PC-3 (cell line): Measurements from ENCODE around the gene SAMD8. TPM values are rescaled to one million over a fixed set of nuclear protein-coding genes. Genes with fewer than 3 reads are reported as not detected.

ENCODE experiments used
- ATAC-seq: fragments of 200-7000 bp; cut with Tn5 transposase; 2 replicates; pipeline ENCODE4 v1.9.1; 2020; ENCODE audit warnings: mild to moderate bottlenecking, moderate library complexity
- BruUV-seq: library from RNA; stranded (reverse); fragments of 400-500 nt; replicated peaks from 2 replicates; lab custom pipeline; 2021; lab: Mats Ljungman, UMichigan
- CTCF ChIA-PET: fragments of 300-600 bp; sonication (Branson Sonifier 250); formaldehyde crosslinking; loops from one replicate; lab custom pipeline; 2022; ENCODE audit warnings: antibody characterized with exemption; lab: Charles Lee
- POLR2A ChIA-PET: fragments of 300-600 bp; sonication (Branson Sonifier 250); formaldehyde crosslinking; loops from one replicate; lab custom pipeline; 2022; ENCODE audit warnings: antibody characterized with exemption; ENCODE audit not compliant: unreplicated experiment; lab: Charles Lee
- DNase-seq: peaks from one replicate; pipeline ENCODE4 v3.0.0-alpha.2; 2015
- H2AFZ ChIP-seq: fragments of 300-600 bp; sonication (generic); 2 replicates; pipeline ENCODE4 v1.6.0; 2016; ENCODE audit warnings: antibody characterized with exemption, low read length
- H3F3A ChIP-seq: fragments of 300-600 bp; sonication (generic); one replicate; pipeline ENCODE4 v1.6.0; 2017; ENCODE audit warnings: antibody characterized with exemption, low read length, control low read depth, mild to moderate bottlenecking; ENCODE audit not compliant: unreplicated experiment
- H3K27ac ChIP-seq: fragments of 300-600 bp; sonication (generic); 2 replicates; pipeline ENCODE4 v1.5.1; 2016; ENCODE audit warnings: mild to moderate bottlenecking, low read length
- H3K27me3 ChIP-seq: fragments of 300-600 bp; sonication (generic); 2 replicates; pipeline ENCODE4 v1.6.1; 2016; ENCODE audit warnings: low read length, mixed read lengths
- H3K36me3 ChIP-seq: fragments of 300-600 bp; sonication (generic); 2 replicates; pipeline ENCODE4 v1.6.1; 2016; ENCODE audit warnings: low read depth, mixed run types, low read length, mixed read lengths
- H3K4me1 ChIP-seq: fragments of 300-600 bp; sonication (generic); 2 replicates; pipeline ENCODE4 v1.5.1; 2016; ENCODE audit warnings: low read length; ENCODE audit not compliant: insufficient read depth
- H3K4me2 ChIP-seq: fragments of 300-600 bp; sonication (generic); 2 replicates; pipeline ENCODE4 v1.6.0; 2016; ENCODE audit warnings: low read length
- H3K4me3 ChIP-seq: fragments of 300-600 bp; sonication (generic); 2 replicates; pipeline ENCODE4 v1.5.1; 2016; ENCODE audit warnings: mild to moderate bottlenecking, low read length, mixed read lengths
- H3K79me2 ChIP-seq: fragments of 300-600 bp; sonication (generic); 2 replicates; pipeline ENCODE4 v1.6.1; 2017; ENCODE audit warnings: low read length, mixed read lengths
- H3K9ac ChIP-seq: fragments of 300-600 bp; sonication (generic); 2 replicates; pipeline ENCODE4 v1.6.0; 2016; ENCODE audit warnings: mild to moderate bottlenecking, low read length
- H3K9me2 ChIP-seq: fragments of 300-600 bp; sonication (generic); replicated peaks from 2 replicates; pipeline ENCODE4 v1.6.1; 2016; ENCODE audit warnings: mixed run types, low read length, mixed read lengths
- H3K9me3 ChIP-seq: fragments of 300-600 bp; sonication (generic); 2 replicates; pipeline ENCODE4 v1.6.1; 2016; ENCODE audit warnings: low read length, mixed read lengths
- H4K20me1 ChIP-seq: fragments of 300-600 bp; sonication (generic); 2 replicates; pipeline ENCODE4 v1.6.1; 2016; ENCODE audit warnings: low read length, mixed read lengths
- EZH2 ChIP-seq: fragments of 300-600 bp; sonication (generic); IDR thresholded peaks from one replicate; pipeline ENCODE4 v1.6.1; 2017; ENCODE audit warnings: antibody characterized with exemption, mild to moderate bottlenecking, low read length; ENCODE audit not compliant: unreplicated experiment
- EZH2phosphoT487 ChIP-seq: fragments of 300-600 bp; sonication (generic); IDR thresholded peaks from 2 replicates; pipeline ENCODE4 v1.6.1; 2018; ENCODE audit warnings: mild to moderate bottlenecking, antibody characterized with exemption, low read length, borderline replicate concordance
- intact Hi-C: fragments of 100-400 bp; cut with micrococcal nuclease; formaldehyde crosslinking; loops from 2 replicates; pipeline ENCODE4 v1.9.0; 2023
- total RNA-seq: library from RNA; depleted of rRNA; stranded (reverse); fragments of >200 nt; gene quantifications from 2 replicates; pipeline ENCODE4 v1.2.3, GENCODE V29; 2014
- TF ChIP-seq, protein P1 (sequence below): fragments of 300-600 bp; sonication (generic); conservative IDR thresholded peaks from 2 replicates; pipeline ENCODE4 v1.5.1; 2017; ENCODE audit warnings: antibody characterized with exemption, low read depth, mild to moderate bottlenecking, low read length

Gene SAMD8
- total RNA-seq, 1 experiment from 2014 or later = 47.4 TPM

DNA sequence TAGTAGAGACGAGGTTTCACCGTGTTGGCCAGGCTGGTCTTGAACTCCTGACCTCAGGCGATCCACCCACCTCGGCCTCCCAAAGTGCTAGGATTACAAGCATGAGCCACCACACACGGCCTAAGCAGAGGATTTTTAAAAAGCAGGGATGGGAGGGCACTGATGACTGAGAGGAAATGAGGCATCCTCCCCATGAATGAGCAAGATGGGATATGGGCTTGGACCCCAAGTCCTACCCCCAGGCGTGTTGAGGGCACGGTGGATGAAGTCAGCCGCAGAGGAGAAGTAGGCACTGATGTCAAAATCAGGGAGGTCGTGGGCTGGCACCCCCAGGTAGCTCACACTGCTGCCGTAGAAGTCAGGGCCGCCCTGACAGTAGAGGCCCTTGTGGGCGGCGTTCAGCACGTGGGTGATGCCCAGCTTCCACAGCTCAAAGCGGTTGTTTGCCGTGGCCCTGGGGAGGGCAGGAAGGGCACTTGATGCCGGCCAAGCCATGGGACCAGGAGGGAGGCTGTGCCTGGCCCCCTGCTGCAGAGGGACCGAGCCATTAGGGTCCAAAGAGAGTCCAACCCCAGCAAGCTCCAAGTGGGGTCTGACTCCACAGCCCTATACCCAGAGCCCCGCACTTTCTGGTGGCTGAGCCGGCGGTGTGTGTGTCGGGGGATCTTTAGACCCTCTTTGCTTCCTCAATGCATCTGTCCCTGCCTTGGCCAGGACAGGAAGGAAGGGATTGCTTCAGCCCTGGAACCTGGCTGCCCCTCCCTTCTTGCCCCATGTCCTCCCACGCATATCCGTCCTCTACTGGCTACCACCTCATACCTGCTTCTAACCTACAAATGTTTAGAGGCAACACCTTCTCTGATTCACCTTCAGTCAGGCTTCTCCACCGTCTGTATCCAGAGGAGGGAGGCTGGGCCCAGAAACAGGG, 3.4 kb upstream of the SAMD8 start:
- no peak overlapping the region for H3K27ac ChIP-seq
- H3K9ac ChIP-seq = no peak overlapping the region
- DNase-seq = no peak
- H3K4me1 ChIP-seq = peaks cover 15% of the 10 kb centered on the region
- H3K9me3 ChIP-seq = no peaks in the 10 kb centered on the region
- POLR2A ChIA-PET = interaction anchor here (0.6 kb wide), 1 partner anchor 19 kb away, joined by 4 read pairs; no protein-coding TSS in a partner anchor
- H3F3A ChIP-seq = peaks cover 17% of the 10 kb centered on the region
- peaks cover 5% of the 10 kb centered on the region; the same call in 1 of the 2 replicates for H4K20me1 ChIP-seq
- H2AFZ ChIP-seq = peak overlapping the region; percentile 21
- intact Hi-C loops = no loop called here
- no peak overlapping the region for H3K4me3 ChIP-seq
- H3K4me2 ChIP-seq = no peak overlapping the region
- TF ChIP-seq, protein P1, sequence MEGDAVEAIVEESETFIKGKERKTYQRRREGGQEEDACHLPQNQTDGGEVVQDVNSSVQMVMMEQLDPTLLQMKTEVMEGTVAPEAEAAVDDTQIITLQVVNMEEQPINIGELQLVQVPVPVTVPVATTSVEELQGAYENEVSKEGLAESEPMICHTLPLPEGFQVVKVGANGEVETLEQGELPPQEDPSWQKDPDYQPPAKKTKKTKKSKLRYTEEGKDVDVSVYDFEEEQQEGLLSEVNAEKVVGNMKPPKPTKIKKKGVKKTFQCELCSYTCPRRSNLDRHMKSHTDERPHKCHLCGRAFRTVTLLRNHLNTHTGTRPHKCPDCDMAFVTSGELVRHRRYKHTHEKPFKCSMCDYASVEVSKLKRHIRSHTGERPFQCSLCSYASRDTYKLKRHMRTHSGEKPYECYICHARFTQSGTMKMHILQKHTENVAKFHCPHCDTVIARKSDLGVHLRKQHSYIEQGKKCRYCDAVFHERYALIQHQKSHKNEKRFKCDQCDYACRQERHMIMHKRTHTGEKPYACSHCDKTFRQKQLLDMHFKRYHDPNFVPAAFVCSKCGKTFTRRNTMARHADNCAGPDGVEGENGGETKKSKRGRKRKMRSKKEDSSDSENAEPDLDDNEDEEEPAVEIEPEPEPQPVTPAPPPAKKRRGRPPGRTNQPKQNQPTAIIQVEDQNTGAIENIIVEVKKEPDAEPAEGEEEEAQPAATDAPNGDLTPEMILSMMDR = no peak
- no peak for TF ChIP-seq EZH2phosphoT487
- TF ChIP-seq EZH2 = no peak
- no TSS peak for BruUV-seq
- H3K27me3 ChIP-seq = no peaks in the 10 kb centered on the region
- H3K9me2 ChIP-seq = no peaks in the 10 kb centered on the region
- ATAC-seq = no peak
- peaks cover 15% of the 10 kb centered on the region for H3K79me2 ChIP-seq
- H3K36me3 ChIP-seq = no peaks in the 10 kb centered on the region
- CTCF ChIA-PET = no interaction called here

DNA sequence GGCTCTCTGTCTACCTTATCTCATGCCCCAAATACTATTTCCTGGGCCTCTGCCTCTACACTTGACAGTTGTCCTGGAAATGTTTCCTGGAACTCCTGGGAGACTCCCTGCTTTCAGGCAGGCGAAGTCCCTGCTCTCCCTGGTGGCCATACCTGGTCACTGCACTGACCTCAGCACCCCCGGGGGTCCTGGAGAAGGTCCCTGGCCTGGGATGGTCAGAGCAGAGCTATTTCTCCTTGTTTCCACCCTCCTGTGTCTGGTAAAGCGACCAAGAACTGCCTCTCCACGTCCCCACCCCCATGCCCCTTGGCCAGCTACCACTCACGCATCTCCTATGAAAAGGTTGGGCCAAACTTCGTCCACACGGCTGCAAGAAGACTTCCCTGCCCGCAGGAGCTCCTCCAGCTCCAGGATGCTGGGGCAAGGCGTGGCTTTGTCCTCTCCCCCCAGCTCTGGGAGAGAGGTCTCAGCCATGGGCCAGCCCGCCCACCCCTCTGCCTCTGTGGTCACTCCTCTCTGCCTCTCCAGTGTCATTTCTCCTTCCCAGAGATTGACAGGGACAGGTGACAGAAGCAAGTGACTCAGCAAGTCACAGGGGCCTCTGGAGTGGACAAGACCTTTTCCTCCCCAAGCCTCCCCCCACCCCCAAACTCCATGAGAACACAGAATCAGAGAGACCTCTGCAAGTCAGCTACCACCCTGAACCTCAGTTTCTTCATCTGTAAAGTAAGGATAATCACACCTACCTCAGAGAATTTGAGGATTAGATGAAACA, 2.6 kb upstream of the SAMD8 start:
- Histone ChIP-seq H3K79me2 (peaks cover 23% of the 10 kb centered on the region), H3K4me1 (peaks cover 24% of the 10 kb centered on the region), H3K4me2 (no peak overlapping the region), H2AFZ (peak overlapping the region; percentile 21), H3F3A (peaks cover 17% of the 10 kb centered on the region), H3K9ac (no peak overlapping the region), H3K9me2 (no peaks in the 10 kb centered on the region), H3K36me3 (no peaks in the 10 kb centered on the region), H3K4me3 (no peak overlapping the region), H4K20me1 (peaks cover 12% of the 10 kb centered on the region; the same call in 1 of the 2 replicates), H3K9me3 (no peaks in the 10 kb centered on the region), H3K27me3 (no peaks in the 10 kb centered on the region), H3K27ac (no peak overlapping the region)
- intact Hi-C loops = no loop called here
- TF ChIP-seq, protein P1 = peak; percentile 100
- no peak for TF ChIP-seq EZH2
- ATAC-seq = no peak; the same call in 1 of the 2 replicates
- BruUV-seq = no TSS peak
- peak; percentile 86 for DNase-seq
- ChIA-PET CTCF (no interaction called here), POLR2A (interaction anchor here (0.6 to 0.7 kb wide), 4 partner anchors 19 to 233 kb away, joined by 3 to 5 read pairs (median 4); no protein-coding TSS in a partner anchor)
